NCI-H146 (cell line): Measurements from ENCODE around the gene CBFA2T3.

Experiments
- DNase-seq: peaks from one replicate; lab custom pipeline; 2025; lab: John Stamatoyannopoulos, UW

CBFA2T3 gene

GRCh38 chr16:88962478-88963152, 14.4 kb downstream of the CBFA2T3 start:
- no peak for DNase-seq

DNA sequence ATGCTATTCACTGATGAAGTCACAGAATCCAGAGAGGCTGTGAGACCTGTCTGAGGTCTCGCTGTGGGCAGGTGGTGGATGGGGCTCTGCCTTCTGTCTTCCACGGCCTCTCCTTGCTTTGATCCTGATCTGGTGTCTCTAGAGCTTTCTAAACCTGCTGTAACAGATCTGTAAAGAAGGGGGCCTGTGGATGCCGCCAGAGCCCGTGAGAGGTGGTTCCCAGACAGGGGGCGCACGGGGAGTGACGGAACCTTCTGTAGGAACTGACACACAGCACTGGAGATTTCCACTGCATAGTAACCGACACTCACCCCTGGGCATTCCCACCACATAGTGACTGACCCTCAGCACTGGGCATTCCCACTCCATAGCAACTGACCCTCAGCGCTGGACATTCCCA, 16.0 kb downstream of the CBFA2T3 start:
- no peak for DNase-seq

- DNase-seq = no peak
These were observed 16.5 kb downstream of the CBFA2T3 start for GRCh38 chr16:88960516-88960915.

DNA sequence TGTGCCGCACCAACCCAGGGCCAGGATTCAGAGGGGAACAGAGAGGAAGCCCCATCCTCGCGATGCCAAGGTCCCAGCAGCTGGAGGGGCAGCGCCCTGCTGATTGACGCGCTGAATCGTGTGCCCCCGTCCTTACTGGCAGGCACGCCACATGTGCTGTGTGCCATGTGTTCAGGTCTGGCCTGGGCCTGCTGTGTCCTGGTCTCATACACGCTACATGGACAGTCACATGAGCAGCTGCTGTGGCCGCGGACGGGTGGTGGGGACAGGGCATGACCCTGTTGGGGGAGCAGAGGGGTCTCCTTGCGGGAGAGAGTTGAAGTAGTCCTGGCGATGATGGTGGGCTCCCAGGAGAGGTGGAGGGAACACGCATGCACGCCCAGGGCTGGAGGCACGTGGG, 18.0 kb downstream of the CBFA2T3 start:
- no peak for DNase-seq

DNA sequence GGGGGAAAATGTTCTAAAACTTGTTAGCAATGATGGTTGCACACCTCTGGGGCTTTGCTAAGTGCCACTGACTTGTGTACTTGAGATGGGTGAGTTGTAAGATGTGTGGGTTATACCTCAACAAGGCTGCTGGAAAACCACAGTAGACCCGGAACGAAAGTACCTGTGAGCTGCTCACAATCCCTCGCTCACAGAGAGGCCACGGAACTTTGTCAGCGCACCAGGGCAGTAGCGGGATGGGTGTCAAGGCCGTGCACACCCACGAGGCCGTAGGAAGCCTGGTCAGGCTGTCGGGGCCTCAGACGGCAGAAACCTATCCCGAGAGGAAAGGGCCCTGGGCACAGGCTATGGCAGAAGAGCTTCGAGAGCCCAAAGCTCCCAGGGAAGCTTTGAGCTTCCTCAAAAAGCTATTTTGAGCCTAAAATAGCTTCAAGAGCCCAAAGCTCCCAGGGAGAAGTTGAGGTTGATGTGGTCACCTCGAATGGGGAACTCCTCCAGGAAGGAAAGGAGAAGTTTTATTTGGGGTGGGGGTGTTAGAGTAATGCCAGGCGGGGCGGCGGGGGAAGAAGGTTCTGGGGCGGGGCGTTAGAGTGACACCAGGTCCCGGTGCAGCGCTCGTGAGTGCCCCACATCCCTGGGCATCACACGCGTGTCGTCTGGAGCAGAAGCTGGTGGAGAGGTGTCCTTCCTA, 19.0 kb downstream of the CBFA2T3 start:
- DNase-seq = no peak

GRCh38 chr16:88957433-88957767, 19.6 kb downstream of the CBFA2T3 start:
- no peak for DNase-seq

- DNase-seq = no peak
These were observed 20.2 kb downstream of the CBFA2T3 start for GRCh38 chr16:88956546-88957432.

- no peak for DNase-seq
These were observed 21.1 kb downstream of the CBFA2T3 start for GRCh38 chr16:88955906-88956305.

- DNase-seq = no peak
These were observed 23.9 kb downstream of the CBFA2T3 start for GRCh38 chr16:88953003-88953690.

DNA sequence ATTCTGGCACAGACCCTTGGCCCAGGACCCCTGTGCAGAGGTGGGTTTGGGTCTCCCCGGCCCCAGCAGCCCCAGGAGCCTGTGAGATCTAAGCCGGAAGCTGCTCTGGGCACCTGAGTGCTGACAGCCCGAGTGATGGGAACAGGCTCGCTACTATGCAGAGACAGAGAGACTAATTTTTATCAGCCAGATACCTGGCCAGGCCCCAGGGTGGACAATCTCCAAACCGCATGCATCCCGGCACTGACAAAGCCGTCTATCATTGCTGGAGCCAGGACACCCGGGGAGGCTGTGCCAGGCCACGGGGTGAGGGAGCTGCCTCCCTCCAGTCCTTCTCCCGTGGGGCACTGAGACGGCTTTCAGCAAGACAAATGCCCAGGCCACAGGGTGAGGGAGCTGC, 25.0 kb downstream of the CBFA2T3 start:
- DNase-seq = no peak

DNA sequence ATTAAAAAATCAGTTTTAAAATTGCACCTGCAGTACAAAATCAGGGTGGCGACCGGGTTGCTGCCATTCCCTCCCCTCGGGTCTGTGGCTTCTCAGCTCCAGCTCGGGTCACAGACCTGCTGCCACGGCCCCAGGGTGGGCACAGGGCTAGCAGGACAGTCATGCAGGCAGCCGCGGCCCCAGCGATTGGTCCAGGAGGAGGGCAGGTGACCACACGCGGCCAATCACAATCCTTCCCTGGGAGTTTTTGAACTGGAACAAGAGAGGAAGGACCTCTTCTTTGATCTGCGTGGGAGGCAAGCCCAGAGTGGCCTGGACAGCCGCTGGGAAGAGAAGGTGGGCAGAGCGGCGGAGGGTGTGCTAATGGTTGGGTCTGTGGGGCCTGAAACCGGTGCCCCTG, 25.5 kb downstream of the CBFA2T3 start:
- DNase-seq = no peak

GRCh38 chr16:88948781-88949490, 28.1 kb downstream of the CBFA2T3 start:
- DNase-seq = no peak

DNA sequence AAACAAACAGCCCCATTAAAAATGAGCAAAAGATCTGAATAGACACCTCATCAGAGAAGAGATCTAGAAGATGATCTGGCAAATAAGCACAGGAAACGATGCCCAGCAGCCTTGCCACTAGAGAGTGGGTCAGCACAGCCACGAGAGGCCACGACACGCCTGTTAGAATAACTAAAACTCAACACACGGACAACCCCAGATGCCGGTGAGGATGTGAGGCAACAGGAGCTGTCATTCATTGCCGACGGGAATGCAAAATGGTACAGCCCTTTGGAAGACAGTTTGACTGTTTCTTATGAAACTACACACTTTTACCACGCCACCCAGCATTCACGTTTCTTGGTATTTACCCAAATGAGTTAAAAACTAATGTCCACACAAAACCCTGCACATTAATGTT, 31.5 kb downstream of the CBFA2T3 start:
- no peak for DNase-seq

DNA sequence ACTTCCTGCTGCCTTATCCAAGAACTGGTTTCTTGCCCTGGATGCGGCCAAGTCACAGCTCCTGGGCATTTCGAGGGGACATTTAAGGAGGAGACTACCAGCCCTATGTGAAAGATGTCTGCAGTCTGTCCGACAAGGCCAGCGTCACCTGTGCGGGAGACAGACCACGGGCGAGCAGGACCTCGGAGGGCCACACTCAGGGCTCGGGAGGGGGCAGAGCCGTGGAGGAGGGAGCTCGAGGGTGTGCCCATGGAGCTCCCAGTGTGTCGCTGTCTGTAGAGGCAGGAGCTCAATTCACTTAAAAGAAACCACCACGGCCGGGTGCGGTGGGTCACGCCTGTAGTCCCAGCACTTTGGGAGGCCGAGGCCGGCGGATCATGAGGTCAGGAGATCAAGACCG, 33.3 kb downstream of the CBFA2T3 start:
- DNase-seq = no peak

GRCh38 chr16:88943131-88943664, 33.8 kb downstream of the CBFA2T3 start:
- no peak for DNase-seq

DNA sequence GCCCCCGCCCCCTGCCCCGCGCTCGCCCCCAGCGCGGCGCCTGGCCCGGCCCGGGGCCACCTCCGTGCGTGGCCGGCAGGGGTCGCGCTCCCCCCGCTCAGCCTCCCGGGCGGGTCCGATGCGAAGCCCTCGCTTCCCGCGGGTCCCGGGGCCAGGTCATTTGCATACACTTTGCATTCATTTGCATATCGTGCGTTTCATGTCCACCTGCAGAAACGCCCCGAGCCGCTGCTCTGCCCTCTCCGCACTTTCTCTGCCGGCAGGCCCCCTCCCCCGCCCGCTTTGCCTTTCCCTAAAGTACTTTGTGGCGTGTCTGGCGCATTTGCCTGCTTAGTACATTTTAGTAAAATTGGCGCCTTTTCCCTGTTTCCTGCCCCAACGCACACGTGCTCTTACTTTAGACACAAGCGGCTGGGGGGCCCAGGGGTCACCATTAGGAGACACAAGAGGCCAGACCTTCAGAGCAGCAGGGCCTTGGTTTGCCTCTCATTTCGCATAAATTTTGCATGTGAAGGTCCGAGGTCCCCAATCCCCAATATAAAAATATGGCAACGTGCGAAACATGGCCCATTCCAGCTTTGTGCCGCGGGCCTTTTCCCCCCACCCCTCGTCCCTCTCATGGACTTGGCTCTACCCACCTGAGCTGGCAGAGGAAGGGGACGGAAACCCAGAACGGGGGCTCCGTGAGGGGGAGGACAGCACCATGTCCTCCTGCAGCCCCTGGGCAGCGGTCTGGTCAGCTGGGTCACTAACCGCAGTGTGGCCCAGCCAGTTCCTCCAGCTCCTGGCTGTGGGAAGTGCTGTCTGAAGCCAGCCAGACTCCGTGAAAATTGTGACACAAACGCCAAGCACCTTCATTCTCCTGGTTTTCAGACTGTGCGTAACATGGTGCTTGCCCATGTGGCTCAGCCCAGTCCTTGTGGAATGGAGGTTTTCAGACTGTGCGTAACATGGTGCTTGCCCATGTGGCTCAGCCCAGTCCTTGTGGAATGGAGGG, 34.8 kb downstream of the CBFA2T3 start:
- no peak for DNase-seq

GRCh38 chr16:88940862-88941817, 35.9 kb downstream of the CBFA2T3 start:
- DNase-seq = no peak

- no peak for DNase-seq
These were observed 36.8 kb downstream of the CBFA2T3 start for GRCh38 chr16:88939972-88940861.
